Stimulated activated CD4-positive, alpha-beta T cell treated with anti-CD3 and anti-CD28 coated beads, Interleukin-1b, Interleukin-23, amount 100 ng/mL, for 48 hours (primary cell): ENCODE results near the gene ABTB2.

Experiments used
- DNase-seq: peaks from one replicate; pipeline ENCODE4 v3.0.0-alpha.2; 2020

Gene ABTB2

GRCh38 chr11:34278693-34279297 lies 79.0 kb downstream of the ABTB2 start:
- no peak for DNase-seq

GRCh38 chr11:34278175-34278574 lies 79.6 kb downstream of the ABTB2 start:
- no peak for DNase-seq

GRCh38 chr11:34277171-34277570 lies 80.6 kb downstream of the ABTB2 start:
- DNase-seq = no peak

- DNase-seq = no peak
Measured at GRCh38 chr11:34276352-34276864, 81.4 kb downstream of the ABTB2 start.

- DNase-seq = no peak
Measured at GRCh38 chr11:34275486-34275885, 82.3 kb downstream of the ABTB2 start.

- no peak for DNase-seq
Measured at GRCh38 chr11:34274712-34275398, 83.0 kb downstream of the ABTB2 start.

GRCh38 chr11:34273099-34273498 lies 84.7 kb downstream of the ABTB2 start:
- no peak for DNase-seq

GRCh38 chr11:34271727-34272126 lies 86.1 kb downstream of the ABTB2 start:
- DNase-seq = no peak

GRCh38 chr11:34270711-34271110 lies 87.1 kb downstream of the ABTB2 start:
- no peak for DNase-seq

GRCh38 chr11:34269694-34270245 lies 88.0 kb downstream of the ABTB2 start:
- no peak for DNase-seq

GRCh38 chr11:34268906-34269430 lies 88.8 kb downstream of the ABTB2 start:
- no peak for DNase-seq

- DNase-seq = no peak
Measured at GRCh38 chr11:34267417-34267816, 90.4 kb downstream of the ABTB2 start.

- no peak for DNase-seq
Measured at GRCh38 chr11:34267013-34267412, 90.8 kb downstream of the ABTB2 start.

- DNase-seq = no peak
Measured at GRCh38 chr11:34266090-34266912, 91.5 kb downstream of the ABTB2 start.

GRCh38 chr11:34264303-34265110 lies 93.3 kb downstream of the ABTB2 start:
- no peak for DNase-seq

- no peak for DNase-seq
Measured at GRCh38 chr11:34263441-34264091, 94.2 kb downstream of the ABTB2 start.

- DNase-seq = no peak
Measured at GRCh38 chr11:34262531-34263081, 95.2 kb downstream of the ABTB2 start.

- no peak for DNase-seq
Measured at GRCh38 chr11:34261820-34262219, 96.0 kb downstream of the ABTB2 start.

- no peak for DNase-seq
Measured at GRCh38 chr11:34261095-34261494, 96.7 kb downstream of the ABTB2 start.

- DNase-seq = no peak
Measured at GRCh38 chr11:34260072-34260575, 97.7 kb downstream of the ABTB2 start.

GRCh38 chr11:34259087-34259486 lies 98.7 kb downstream of the ABTB2 start:
- no peak for DNase-seq
